Endodermal cell (in vitro differentiated cells): ENCODE data around the gene SLC25A10. TPM values are rescaled to one million over a fixed set of nuclear protein-coding genes. Genes with fewer than 3 reads are reported as not detected.
A peak's percentile ranks its signal among the peaks of the same experiment; 100 is the strongest.

Experiments
- DNase-seq: peaks from one replicate; pipeline ENCODE4 v3.0.0-alpha.2; 2017
- H3K27ac ChIP-seq: 2 replicates; pipeline ENCODE4 v1.5.1; 2013; ENCODE audit warnings: mild to moderate bottlenecking, low read depth, low read length, moderate library complexity
- H3K27me3 ChIP-seq: 2 replicates; pipeline ENCODE4 v1.6.1; 2013; ENCODE audit warnings: mild to moderate bottlenecking, low read length, moderate library complexity; ENCODE audit not compliant: insufficient read depth, control insufficient read depth, poor library complexity, severe bottlenecking
- H3K36me3 ChIP-seq: 2 replicates; pipeline ENCODE4 v1.7.0; 2013; ENCODE audit warnings: mild to moderate bottlenecking, low read length, moderate library complexity; ENCODE audit not compliant: control insufficient read depth, insufficient read depth
- H3K4me1 ChIP-seq: one replicate; pipeline ENCODE4 v1.7.0; 2013; ENCODE audit warnings: low read length; ENCODE audit not compliant: control insufficient read depth, insufficient read depth
- H3K4me3 ChIP-seq: 2 replicates; pipeline ENCODE4 v1.5.1; 2013; ENCODE audit warnings: mild to moderate bottlenecking, low read length, moderate library complexity
- H3K9ac ChIP-seq: 2 replicates; pipeline ENCODE4 v1.6.1; 2013; ENCODE audit warnings: mild to moderate bottlenecking, low read length, moderate library complexity; ENCODE audit not compliant: poor library complexity, severe bottlenecking; ENCODE audit errors: extremely low read depth
- H3K9me3 ChIP-seq: 2 replicates; pipeline ENCODE4 v1.6.1; 2013; ENCODE audit warnings: mild to moderate bottlenecking, low read length, moderate library complexity; ENCODE audit not compliant: control insufficient read depth
- H3K27ac Mint-ChIP-seq: 2 replicates; pipeline ENCODE4 v1.8.0; 2020; ENCODE audit warnings: mixed read lengths
- H3K27me3 Mint-ChIP-seq: 2 replicates; pipeline ENCODE4 v1.8.0; 2021; ENCODE audit warnings: mild to moderate bottlenecking, mixed read lengths; ENCODE audit not compliant: insufficient read depth
- H3K36me3 Mint-ChIP-seq: 2 replicates; pipeline ENCODE4 v1.8.0; 2020; ENCODE audit warnings: low read depth, mixed read lengths
- H3K4me1 Mint-ChIP-seq: 2 replicates; pipeline ENCODE4 v1.8.0; 2020; ENCODE audit warnings: mixed read lengths
- H3K4me3 Mint-ChIP-seq: 2 replicates; pipeline ENCODE4 v1.8.0; 2020; ENCODE audit warnings: mild to moderate bottlenecking, moderate library complexity, mixed read lengths
- H3K9me3 Mint-ChIP-seq: 2 replicates; pipeline ENCODE4 v1.8.0; 2020; ENCODE audit warnings: mild to moderate bottlenecking, mixed read lengths
- WGBS, 2 experiments: methylation state at CpG; one replicate each; pipeline versions ENCODE4 v1.1.5 to v1.1.7; 2013; ENCODE audit warnings: missing lambda C conversion rate in 2 of 2, mixed read lengths in 1 of 2; ENCODE audit not compliant: insufficient coverage in 1 of 2, insufficient read length in 1 of 2; 5-methylcytosine and 5-hydroxymethylcytosine counted together
- total RNA-seq, 2 donors: library from RNA; stranded (reverse); fragmentation: NEBNext Ultra II Directional in 1 of 2; extraction: Animal tissue kit (Norgen Biotek cat#: 25700) in 1 of 2; gene quantifications; 2 replicates in 1 of 2; 3 replicates in 1 of 2; pipeline ENCODE4 v1.2.1, GENCODE V29; 2021
- TF ChIP-seq, protein P1 (sequence below): fragments of 200-600 bp; sonication (generic); conservative IDR thresholded peaks from 2 replicates; pipeline ENCODE4 v1.5.0; 2021; ENCODE audit warnings: antibody characterized with exemption, mild to moderate bottlenecking

Gene SLC25A10
- total RNA-seq, 2 donors from 2014 or later = 24.8 to 37.6 TPM

GRCh38 chr17:81697261-81698044, 14.6 kb upstream of the SLC25A10 start:
- no peak overlapping the region for H3K4me3 ChIP-seq
- peaks cover 51% of the 10 kb centered on the region for H3K36me3 Mint-ChIP-seq
- no peaks in the 10 kb centered on the region for H3K4me1 ChIP-seq
- H3K9me3 Mint-ChIP-seq = no peaks in the 10 kb centered on the region
- no peaks in the 10 kb centered on the region for H3K27me3 ChIP-seq
- 93 to 95% methylated on average over 22 to 25 of the region's 25 CpGs for WGBS, 2 experiments
- H3K27me3 Mint-ChIP-seq = no peaks in the 10 kb centered on the region
- TF ChIP-seq, protein P1, sequence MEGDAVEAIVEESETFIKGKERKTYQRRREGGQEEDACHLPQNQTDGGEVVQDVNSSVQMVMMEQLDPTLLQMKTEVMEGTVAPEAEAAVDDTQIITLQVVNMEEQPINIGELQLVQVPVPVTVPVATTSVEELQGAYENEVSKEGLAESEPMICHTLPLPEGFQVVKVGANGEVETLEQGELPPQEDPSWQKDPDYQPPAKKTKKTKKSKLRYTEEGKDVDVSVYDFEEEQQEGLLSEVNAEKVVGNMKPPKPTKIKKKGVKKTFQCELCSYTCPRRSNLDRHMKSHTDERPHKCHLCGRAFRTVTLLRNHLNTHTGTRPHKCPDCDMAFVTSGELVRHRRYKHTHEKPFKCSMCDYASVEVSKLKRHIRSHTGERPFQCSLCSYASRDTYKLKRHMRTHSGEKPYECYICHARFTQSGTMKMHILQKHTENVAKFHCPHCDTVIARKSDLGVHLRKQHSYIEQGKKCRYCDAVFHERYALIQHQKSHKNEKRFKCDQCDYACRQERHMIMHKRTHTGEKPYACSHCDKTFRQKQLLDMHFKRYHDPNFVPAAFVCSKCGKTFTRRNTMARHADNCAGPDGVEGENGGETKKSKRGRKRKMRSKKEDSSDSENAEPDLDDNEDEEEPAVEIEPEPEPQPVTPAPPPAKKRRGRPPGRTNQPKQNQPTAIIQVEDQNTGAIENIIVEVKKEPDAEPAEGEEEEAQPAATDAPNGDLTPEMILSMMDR = no peak
- no peak overlapping the region for H3K27ac ChIP-seq
- H3K4me1 Mint-ChIP-seq = peaks cover 7% of the 10 kb centered on the region
- H3K36me3 ChIP-seq = peaks cover 59% of the 10 kb centered on the region
- no peak overlapping the region for H3K4me3 Mint-ChIP-seq
- H3K9ac ChIP-seq = no peak overlapping the region
- DNase-seq = no peak
- H3K27ac Mint-ChIP-seq = peak overlapping the region; percentile 54
- H3K9me3 ChIP-seq = no peaks in the 10 kb centered on the region

GRCh38 chr17:81700353-81701287, 11.5 kb upstream of the SLC25A10 start:
- no peaks in the 10 kb centered on the region for H3K9me3 ChIP-seq
- Mint-ChIP-seq H3K27me3 (no peaks in the 10 kb centered on the region), H3K4me3 (peak overlapping the region; percentile 92), H3K27ac (peak overlapping the region; percentile 74), H3K4me1 (peaks cover 7% of the 10 kb centered on the region), H3K9me3 (no peaks in the 10 kb centered on the region), H3K36me3 (peaks cover 57% of the 10 kb centered on the region)
- 94 to 95% methylated on average over 13 to 25 of the region's 25 CpGs for WGBS, 2 experiments
- peaks cover 62% of the 10 kb centered on the region for H3K36me3 ChIP-seq
- no peaks in the 10 kb centered on the region for H3K27me3 ChIP-seq
- H3K4me1 ChIP-seq = no peaks in the 10 kb centered on the region
- TF ChIP-seq, protein P1 = no peak
- DNase-seq = no peak
- H3K27ac ChIP-seq = no peak overlapping the region
- no peak overlapping the region for H3K9ac ChIP-seq
- no peak overlapping the region for H3K4me3 ChIP-seq

GRCh38 chr17:81701288-81702071, 10.6 kb upstream of the SLC25A10 start:
- peak overlapping the region; percentile 99 for H3K9ac ChIP-seq
- H3K36me3 Mint-ChIP-seq = peaks cover 64% of the 10 kb centered on the region
- H3K9me3 Mint-ChIP-seq = no peaks in the 10 kb centered on the region
- TF ChIP-seq, protein P1 = peak; percentile 13
- peak overlapping the region; percentile 98 for H3K4me3 ChIP-seq
- no peaks in the 10 kb centered on the region for H3K9me3 ChIP-seq
- H3K4me3 Mint-ChIP-seq = peak overlapping the region; percentile 92
- no peaks in the 10 kb centered on the region for H3K27me3 Mint-ChIP-seq
- peaks cover 7% of the 10 kb centered on the region for H3K4me1 Mint-ChIP-seq
- H3K27ac ChIP-seq = no peak overlapping the region
- no peaks in the 10 kb centered on the region for H3K27me3 ChIP-seq
- DNase-seq = no peak
- H3K4me1 ChIP-seq = no peaks in the 10 kb centered on the region
- H3K27ac Mint-ChIP-seq = peak overlapping the region; percentile 74
- H3K36me3 ChIP-seq = peaks cover 66% of the 10 kb centered on the region
- WGBS, 2 experiments = 88 to 90% methylated on average over 18 to 23 of the region's 23 CpGs
